A549 treated with Hydrocortisone at 1 μM for 4 hours (cell line): ENCODE data around the gene CD163L1. TPM values are rescaled to one million over a fixed set of nuclear protein-coding genes. Genes with fewer than 3 reads are reported as not detected.

Experiments
- total RNA-seq: library from RNA; stranded (reverse); fragments of 200-300 nt; extraction: Qiagen RNA extraction; gene quantifications from 5 replicates; pipeline ENCODE4 v1.2.3, GENCODE V29; 2022

Gene CD163L1
- 0.13 to 0.70 TPM (median 0.32 TPM) in 5 replicates for total RNA-seq

GRCh38 chr12:7444076-7444475 is at the start of gene CD163L1:
TSS of gene CD163L1 (minus strand) at chr12:7444153. CDS start at chr12:7444127, 26 bp downstream.

Other genes starting within 250 kb of the CD163L1 start
- gene ACSM4, start 140.1 kb downstream of the CD163L1 start, total RNA-seq: not detected in 5 replicates
- 0.03 to 0.05 TPM (median 0.03 TPM) in 3 of 5 replicates, not detected in the others for gene CD163, start 59.6 kb upstream of the CD163L1 start, total RNA-seq
- not detected in 5 replicates for gene APOBEC1, start 221.8 kb upstream of the CD163L1 start, total RNA-seq